ENCODE data around the gene PAX7. TPM values are rescaled to one million over a fixed set of nuclear protein-coding genes. Genes with fewer than 3 reads are reported as not detected.
A peak's percentile ranks its signal among the peaks of the same experiment; 100 is the strongest.

Gene PAX7
- total and polyA plus RNA-seq, 12 donors = not detected

DNA sequence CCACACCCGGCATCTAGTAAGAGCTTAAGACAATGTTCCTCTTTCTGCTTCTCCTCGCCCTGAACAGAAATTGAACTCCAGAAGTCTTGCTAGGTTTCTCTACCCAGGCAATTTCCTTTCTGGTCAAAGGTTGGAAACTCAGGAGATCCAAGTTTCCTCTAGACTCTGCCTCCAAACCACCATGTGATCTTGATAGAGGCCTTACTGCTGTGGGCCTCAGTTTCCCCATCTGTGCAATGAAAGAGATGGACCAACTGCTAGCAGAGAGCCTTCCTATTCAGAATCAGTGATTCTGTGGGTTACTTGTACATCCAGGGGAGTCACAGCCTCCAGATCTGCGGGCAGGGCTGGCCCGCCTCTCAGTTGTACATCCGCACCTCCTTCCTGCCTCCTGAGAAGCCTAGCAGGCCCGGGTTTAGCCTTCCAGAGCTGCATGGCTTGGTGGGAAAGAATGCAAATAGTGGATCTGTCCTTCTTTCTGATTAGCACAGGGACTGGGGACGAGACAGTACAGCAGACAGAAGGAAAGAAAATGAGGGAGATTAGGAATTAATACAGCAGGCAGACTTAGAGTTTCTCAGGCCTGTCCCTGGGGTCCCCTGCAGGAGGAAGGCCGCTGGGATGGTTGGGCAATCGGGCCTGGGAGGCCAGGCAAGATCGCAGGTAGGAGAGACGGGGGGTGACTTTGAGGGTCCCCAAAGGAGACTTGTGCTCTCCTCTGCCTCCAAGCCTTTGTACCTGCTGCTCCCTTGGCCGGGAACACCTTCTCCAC is 83.9 kb downstream of the PAX7 start:
- 61 to 71% methylated on average over 12 of the region's 12 CpGs for WGBS, 2 donors
- no peaks in the 10 kb centered on the region for H3K9me3 ChIP-seq
- H3K4me3 ChIP-seq = no peak overlapping the region
- intact Hi-C loops (cut with DNase I) = no loop called here
- TF ChIP-seq, protein P1, sequence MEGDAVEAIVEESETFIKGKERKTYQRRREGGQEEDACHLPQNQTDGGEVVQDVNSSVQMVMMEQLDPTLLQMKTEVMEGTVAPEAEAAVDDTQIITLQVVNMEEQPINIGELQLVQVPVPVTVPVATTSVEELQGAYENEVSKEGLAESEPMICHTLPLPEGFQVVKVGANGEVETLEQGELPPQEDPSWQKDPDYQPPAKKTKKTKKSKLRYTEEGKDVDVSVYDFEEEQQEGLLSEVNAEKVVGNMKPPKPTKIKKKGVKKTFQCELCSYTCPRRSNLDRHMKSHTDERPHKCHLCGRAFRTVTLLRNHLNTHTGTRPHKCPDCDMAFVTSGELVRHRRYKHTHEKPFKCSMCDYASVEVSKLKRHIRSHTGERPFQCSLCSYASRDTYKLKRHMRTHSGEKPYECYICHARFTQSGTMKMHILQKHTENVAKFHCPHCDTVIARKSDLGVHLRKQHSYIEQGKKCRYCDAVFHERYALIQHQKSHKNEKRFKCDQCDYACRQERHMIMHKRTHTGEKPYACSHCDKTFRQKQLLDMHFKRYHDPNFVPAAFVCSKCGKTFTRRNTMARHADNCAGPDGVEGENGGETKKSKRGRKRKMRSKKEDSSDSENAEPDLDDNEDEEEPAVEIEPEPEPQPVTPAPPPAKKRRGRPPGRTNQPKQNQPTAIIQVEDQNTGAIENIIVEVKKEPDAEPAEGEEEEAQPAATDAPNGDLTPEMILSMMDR (IDR thresholded peaks at IDR 0.05) = no peak
- no peak for ATAC-seq
- no peaks in the 10 kb centered on the region for H3K36me3 ChIP-seq
- no peak for DNase-seq
- H3K4me1 ChIP-seq = peaks cover 0 to 2% (median 0%) of the 10 kb centered on the region in 9 donors
- H3K27me3 ChIP-seq = peaks cover 13 to 93% (median 82%) of the 10 kb centered on the region in 7 donors
- no peak overlapping the region for H3K27ac ChIP-seq

DNA sequence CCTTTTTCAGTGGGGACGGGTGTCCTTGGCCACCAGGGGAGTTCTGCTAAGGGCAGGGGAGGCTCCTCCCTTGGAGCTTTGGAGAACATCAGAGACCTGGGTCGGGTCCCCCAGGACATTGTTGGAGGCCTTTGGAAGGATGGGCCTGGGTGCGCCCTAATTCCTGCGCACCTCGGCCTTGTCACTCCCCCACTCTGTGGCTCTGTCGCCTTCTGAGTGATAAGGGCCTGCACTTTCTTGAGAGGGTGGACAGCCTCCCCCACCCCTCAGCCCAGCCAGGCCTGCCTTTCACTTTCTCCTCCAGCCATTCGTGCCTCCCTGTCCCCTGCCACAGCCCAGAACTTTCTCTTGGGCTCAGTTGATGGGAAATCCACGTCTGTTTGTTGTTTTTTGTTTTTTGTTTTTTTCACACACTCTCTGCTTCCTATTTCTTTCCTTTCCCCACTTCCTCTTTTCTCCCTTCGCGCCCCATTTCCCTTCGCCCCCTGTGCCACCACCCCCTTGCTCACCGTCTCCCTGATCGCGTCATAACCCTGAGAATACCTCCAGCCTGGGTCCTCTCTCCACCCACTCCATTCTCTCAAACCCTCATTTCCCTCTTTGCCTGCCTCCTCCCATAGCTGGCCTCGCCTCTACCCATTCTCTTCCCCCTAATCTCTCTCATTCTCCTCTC is 85.6 kb downstream of the PAX7 start:
- H3K4me1 ChIP-seq = peaks cover 0 to 2% (median 0%) of the 10 kb centered on the region in 9 donors
- no peaks in the 10 kb centered on the region for H3K9me3 ChIP-seq
- H3K36me3 ChIP-seq = no peaks in the 10 kb centered on the region
- TF ChIP-seq, protein P1 (IDR thresholded peaks at IDR 0.05) = no peak
- intact Hi-C loops (cut with DNase I) = no loop called here
- 31 to 33% methylated on average over 15 of the region's 15 CpGs for WGBS, 2 donors
- H3K27me3 ChIP-seq = peaks cover 13 to 97% (median 84%) of the 10 kb centered on the region in 7 donors
- ATAC-seq = no peak
- H3K4me3 ChIP-seq = no peak overlapping the region
- no peak for DNase-seq
- H3K27ac ChIP-seq = no peak overlapping the region

DNA sequence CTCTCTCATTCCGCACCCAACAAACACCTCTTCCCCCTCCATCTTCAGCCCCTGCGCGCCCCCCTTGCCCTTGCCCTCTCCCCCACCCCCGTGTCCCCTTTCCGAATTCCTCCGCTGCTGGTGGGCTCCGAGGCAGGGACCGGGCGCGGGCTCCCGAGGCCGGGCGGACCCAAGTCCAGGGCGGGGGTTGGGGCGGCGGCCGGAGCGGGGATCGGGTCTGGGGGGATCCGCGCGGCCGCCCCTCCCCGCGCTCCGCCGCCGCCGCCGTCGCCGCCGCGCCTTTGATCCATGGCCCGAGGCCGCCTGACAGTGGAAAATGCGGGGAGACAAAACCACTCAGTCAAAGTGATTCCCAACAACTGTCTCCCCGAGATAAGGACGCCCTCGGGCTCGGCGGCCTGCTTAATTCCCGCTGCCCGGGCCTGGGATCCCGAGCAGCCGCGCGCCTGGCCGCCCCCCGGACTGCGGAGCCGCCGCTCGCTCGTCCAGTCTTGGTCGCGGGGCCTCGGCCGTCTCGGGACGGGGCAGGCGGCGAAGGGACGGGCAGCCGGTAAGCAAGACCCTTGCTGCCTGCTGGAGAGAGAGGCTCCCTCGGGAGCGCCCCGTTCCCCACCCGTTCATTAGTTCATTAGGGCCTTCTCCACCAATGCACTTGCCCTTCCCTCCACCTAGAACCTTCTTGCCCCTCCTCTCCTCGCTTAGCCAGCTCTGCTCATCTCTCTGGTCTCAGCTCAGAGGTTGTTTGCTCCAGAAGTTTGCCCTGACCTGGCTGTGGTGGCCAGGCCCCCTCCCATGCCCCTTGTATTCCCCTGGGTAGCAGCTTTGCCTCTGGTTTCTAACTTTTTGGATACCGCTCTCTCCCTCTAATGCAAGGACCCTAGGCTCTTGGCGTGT is 86.4 kb downstream of the PAX7 start:
- H3K4me3 ChIP-seq = peak overlapping the region in 2 of 10 donors; percentile 10 to 17
- H3K4me1 ChIP-seq = peaks cover 0 to 2% (median 0%) of the 10 kb centered on the region in 9 donors
- ATAC-seq (no peak), DNase-seq (no peak)
- H3K36me3 ChIP-seq = no peaks in the 10 kb centered on the region
- intact Hi-C loops (cut with DNase I) = no loop called here
- 5 to 6% methylated on average over 70 to 72 of the region's 72 CpGs for WGBS, 2 donors
- TF ChIP-seq, protein P1 (IDR thresholded peaks at IDR 0.05) = no peak
- no peak overlapping the region for H3K27ac ChIP-seq
- H3K27me3 ChIP-seq = peaks cover 13 to 98% (median 89%) of the 10 kb centered on the region in 7 donors
- H3K9me3 ChIP-seq = no peaks in the 10 kb centered on the region
